ENCODE data around the gene IL4.

The IL4 gene

DNA sequence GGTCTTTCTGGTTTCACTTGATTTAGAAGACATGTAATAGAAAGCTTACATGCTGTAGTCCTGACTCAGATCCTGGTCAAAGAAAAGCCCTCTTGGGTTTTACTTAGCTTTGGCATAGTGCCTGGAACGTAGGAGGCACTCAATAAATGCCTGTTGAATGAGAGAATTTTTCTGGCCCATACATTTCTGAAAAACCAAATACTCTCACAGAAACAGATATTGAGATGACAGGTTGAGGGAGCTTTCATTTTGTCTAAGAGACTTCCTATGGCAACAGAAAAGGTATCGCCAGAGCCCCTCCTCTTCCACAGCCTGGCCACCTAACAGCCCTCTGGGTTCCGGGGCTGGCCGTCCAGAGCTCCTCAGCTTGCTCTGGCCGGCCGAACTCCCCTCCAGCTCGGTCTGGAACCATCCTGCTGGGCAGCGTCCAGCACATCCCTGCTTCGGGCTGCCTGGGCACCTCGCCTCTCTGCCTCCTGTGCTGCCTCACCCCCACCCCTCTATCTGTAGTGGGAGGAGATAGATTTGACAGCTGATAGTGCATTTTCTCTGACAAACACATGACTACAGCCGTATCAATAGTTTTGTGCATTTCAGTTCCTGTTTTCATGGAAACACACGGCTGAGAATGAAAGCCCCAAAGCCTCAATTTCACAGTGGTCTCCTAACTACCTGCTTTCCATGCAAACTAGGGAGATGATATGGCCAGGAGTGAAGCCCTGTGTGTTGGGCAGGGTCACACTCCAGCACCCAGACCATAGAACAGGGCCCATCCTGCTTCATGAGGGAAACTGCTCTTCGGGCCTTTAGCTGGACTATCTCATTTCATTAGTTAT, 1.1 kb downstream of the IL4 start:
- Mint-ChIP-seq H3K27me3 (peaks cover 0 to 10% of the 10 kb centered on the region in 2 donors), H3K4me3 (no peak overlapping the region), H3K36me3 (no peaks in the 10 kb centered on the region), H3K9me3 (peaks cover 0 to 3% of the 10 kb centered on the region in 2 donors), H3K4me1 (peaks cover 6 to 21% of the 10 kb centered on the region in 2 donors), H3K27ac (no peak overlapping the region)
- ATAC-seq (replicated peaks): peak; percentile 89 to 92
- DNase-seq: no peak

DNA sequence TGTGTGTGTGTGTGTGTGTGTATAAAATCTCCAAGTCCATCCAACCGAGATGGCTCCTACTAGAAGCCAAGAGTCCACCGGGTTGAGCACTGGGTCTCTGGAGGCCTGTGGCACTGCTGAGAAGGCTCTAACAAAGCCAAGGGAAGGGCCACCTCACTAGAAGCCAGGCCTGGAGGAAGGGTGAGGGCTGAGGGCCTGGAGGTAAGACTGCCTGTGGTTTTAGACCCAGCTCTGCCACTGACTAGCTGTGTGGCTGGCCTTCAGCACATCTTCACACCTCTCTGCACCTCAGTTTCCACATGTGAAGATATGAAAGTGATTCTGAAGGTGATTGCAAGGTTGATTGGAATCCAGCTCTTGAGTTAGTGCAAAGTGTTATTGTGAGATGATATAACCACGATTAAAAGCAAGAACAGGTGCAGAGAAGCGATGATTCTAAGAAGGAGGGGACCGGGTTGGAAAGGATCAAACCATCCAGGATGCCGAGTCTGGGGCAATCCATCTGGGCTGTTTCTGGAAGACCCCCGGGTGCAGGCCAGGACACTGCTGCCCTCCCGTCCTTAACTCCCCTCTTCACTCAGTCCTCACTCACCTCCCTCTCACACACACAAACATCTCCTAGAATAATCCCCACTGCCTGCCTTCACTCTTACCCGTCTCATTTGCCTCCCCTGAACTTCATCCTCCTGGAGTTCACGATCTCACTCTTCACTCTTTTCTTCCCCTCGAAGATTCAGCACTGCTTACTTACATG, 2.3 kb downstream of the IL4 start:
- H3K9me3 Mint-ChIP-seq: no peaks in the 10 kb centered on the region
- no peak overlapping the region for H3K4me3 Mint-ChIP-seq
- H3K27ac Mint-ChIP-seq: no peak overlapping the region
- ATAC-seq (replicated peaks) (no peak), DNase-seq (no peak)
- H3K4me1 Mint-ChIP-seq: peaks cover 16 to 32% of the 10 kb centered on the region in 2 donors
- H3K36me3 Mint-ChIP-seq: no peaks in the 10 kb centered on the region
- H3K27me3 Mint-ChIP-seq: peaks cover 0 to 6% of the 10 kb centered on the region in 2 donors

DNA sequence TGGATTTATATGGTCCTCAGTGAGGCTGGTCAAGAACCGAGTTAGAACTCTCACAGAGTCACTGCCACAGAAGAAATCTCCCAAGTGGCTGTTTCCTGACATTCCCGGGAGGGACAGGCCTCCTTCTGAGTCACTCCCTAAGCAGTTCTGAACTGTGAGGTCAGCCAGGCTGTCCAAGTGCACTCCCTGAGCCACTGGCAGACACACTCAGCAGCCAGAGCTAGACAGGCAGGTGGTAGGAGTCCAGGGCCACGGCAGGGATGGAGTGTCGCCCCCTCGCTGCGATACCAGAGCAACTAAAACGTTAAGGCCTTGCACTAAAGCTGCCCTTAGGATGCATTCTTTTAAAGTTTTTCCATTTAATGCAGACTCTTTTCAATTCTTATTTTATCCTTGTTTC, 3.4 kb downstream of the IL4 start:
- H3K4me1 Mint-ChIP-seq: peaks cover 27 to 43% of the 10 kb centered on the region in 2 donors
- ATAC-seq (replicated peaks): no peak
- H3K27ac Mint-ChIP-seq: no peak overlapping the region
- no peak overlapping the region for H3K4me3 Mint-ChIP-seq
- H3K27me3 Mint-ChIP-seq: peaks cover 0 to 6% of the 10 kb centered on the region in 2 donors
- no peak for DNase-seq
- H3K36me3 Mint-ChIP-seq: no peaks in the 10 kb centered on the region
- no peaks in the 10 kb centered on the region for H3K9me3 Mint-ChIP-seq

DNA sequence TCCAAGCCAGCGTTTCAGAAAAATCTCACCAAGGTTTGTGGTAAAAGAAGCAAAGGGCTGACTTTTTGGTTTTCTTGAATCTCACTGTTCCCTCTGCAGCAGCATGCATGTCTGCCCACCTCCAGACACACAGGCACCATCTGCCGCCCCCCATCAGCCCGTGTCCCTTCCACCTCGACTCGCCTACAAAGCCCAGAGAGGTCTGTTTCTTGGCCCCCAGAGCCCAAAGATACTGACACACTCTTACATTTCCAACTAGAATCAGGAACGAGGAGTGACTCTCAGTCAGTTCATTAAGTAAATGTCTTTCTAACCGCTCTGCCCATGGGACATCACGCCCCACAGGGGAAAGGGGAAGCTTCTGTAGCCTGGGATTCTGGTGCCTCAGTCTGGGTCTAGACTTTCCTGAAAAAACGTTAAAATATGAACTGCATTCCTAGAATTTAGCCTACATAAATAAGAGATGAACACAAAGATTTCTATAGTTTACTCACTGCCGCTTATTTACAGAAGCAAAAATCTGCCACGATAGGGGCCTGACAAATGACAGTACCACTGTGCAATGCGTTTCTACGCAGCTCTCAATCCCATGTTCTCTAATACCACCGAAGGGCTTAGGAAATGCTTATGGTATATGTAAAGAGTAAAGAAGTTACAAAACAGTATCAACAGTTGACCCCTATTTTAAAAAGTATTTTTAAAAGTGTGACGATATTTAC, 4.1 kb downstream of the IL4 start:
- H3K36me3 Mint-ChIP-seq: no peaks in the 10 kb centered on the region
- ATAC-seq (replicated peaks): no peak
- H3K27me3 Mint-ChIP-seq: peaks cover 0 to 6% of the 10 kb centered on the region in 2 donors

DNA sequence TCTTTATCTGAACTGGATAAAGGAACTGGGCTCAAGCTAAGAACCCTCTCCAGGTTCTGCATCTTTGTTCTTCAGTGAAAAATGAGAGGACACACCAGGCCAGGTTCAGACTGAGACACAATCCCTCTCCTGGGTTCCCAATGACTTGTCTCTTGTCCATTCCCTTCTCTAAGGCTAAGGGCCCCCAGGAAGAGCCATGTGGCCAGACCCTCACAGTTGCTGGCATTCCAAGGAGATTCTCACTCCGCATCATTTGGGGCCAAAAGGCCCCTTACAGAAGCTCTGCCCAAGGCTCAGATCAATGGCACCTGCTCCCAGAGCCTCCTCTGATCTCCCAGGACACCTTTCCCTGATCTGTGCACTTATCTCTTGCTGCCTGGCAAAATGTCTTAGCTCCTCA, 4.9 kb downstream of the IL4 start:
- peaks cover 0 to 6% of the 10 kb centered on the region in 2 donors for H3K27me3 Mint-ChIP-seq
- no peak overlapping the region for H3K27ac Mint-ChIP-seq
- no peaks in the 10 kb centered on the region for H3K36me3 Mint-ChIP-seq
- H3K4me3 Mint-ChIP-seq: no peak overlapping the region
- H3K4me1 Mint-ChIP-seq: peaks cover 28 to 44% of the 10 kb centered on the region in 2 donors
- DNase-seq (no peak), ATAC-seq (replicated peaks) (no peak)
- no peaks in the 10 kb centered on the region for H3K9me3 Mint-ChIP-seq

More for the DNA sequence above, 4.1 kb downstream of the IL4 start:
- Mint-ChIP-seq H3K27ac (no peak overlapping the region), H3K4me1 (peaks cover 28 to 44% of the 10 kb centered on the region in 2 donors), H3K9me3 (no peaks in the 10 kb centered on the region), H3K4me3 (no peak overlapping the region)
- no peak for DNase-seq

DNA sequence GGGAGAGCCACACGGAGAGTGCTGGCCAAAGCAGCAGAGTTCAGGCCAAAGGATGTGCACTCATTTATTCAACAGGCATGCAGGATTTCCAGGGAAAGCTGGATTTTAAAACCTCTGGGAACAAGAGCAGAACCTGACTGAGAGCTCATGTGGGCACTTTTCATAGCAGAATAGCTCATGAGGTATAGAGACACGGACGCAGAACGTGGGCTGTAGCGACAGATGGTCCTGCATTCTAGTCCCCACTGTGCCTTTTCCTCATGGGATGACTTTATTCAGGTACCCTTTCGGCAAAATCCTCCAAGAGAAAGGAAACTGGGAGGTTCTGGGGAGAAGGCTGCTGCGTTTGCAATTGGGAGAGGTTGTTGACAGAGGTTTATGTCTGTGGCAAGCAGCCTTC, 5.4 kb downstream of the IL4 start:
- H3K9me3 Mint-ChIP-seq: no peaks in the 10 kb centered on the region
- no peak overlapping the region for H3K27ac Mint-ChIP-seq
- H3K4me1 Mint-ChIP-seq: peaks cover 26 to 44% of the 10 kb centered on the region in 2 donors
- H3K27me3 Mint-ChIP-seq: peaks cover 0 to 6% of the 10 kb centered on the region in 2 donors
- no peak for DNase-seq
- no peak overlapping the region for H3K4me3 Mint-ChIP-seq
- H3K36me3 Mint-ChIP-seq: no peaks in the 10 kb centered on the region
- no peak for ATAC-seq (replicated peaks)

DNA sequence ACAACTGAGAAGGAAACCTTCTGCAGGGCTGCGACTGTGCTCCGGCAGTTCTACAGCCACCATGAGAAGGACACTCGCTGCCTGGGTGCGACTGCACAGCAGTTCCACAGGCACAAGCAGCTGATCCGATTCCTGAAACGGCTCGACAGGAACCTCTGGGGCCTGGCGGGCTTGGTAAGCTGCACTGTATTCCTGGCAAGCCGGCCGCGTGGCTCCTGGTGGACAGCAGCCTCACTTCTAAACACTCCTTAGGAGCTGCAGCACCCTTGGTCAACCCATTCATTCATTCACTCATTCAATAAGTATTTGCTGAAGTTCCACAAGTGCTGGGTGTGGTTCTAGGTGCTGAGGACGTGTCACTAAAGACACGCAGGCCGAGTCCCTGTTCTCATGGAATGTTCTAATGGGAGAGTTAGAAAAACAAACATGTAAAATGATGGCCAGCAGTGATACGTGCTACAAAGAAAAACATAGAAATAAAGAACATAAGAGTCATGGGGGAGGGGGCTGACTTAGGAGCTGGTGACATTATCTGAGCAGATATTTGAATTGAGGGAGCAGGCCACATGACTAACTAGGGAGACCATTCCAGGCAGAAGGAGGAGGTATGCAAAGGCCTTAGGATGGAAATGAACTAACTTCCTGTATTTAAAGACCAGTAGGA, 6.1 kb downstream of the IL4 start:
- peaks cover 27 to 45% of the 10 kb centered on the region in 2 donors for H3K4me1 Mint-ChIP-seq
- H3K27me3 Mint-ChIP-seq: peaks cover 0 to 6% of the 10 kb centered on the region in 2 donors
- H3K36me3 Mint-ChIP-seq: no peaks in the 10 kb centered on the region
- H3K27ac Mint-ChIP-seq: no peak overlapping the region
- DNase-seq (no peak), ATAC-seq (replicated peaks) (no peak)
- no peak overlapping the region for H3K4me3 Mint-ChIP-seq
- no peaks in the 10 kb centered on the region for H3K9me3 Mint-ChIP-seq

DNA sequence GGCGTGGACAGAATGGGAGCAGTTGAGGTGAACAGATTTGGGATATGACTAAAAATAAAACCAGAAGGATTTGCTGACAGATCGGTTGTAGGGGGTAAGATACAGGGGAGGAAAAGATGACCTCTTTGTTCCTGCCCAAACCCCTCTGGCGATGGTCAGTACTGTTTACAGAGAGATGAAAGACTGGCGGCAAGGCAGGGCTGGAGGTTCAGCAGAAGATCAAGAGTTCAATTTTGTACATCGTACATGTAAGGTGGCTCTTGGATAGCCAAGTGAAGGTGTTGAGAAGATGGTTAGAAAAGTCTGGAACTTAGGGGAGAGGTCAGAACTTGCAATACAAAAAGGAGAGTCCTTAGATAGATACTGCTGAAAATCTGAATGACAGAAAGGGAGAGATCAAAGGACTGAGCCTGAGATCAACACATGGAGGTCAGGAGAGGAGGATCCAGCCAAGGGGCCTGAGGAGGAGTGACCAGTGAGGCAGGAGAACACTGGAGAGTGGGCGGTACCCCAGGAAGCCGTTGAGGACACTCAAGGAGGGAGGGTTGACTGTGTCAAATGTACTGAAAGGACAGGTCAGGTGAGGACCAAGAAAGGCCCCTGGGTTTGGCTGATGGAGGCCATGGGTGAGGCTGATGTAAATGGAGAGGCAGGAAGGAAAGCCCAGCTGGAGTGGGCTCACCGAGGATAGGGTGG, 7.1 kb downstream of the IL4 start:
- Mint-ChIP-seq H3K36me3 (peaks cover 0 to 5% of the 10 kb centered on the region in 2 donors), H3K27ac (peak overlapping the region; percentile 73), H3K4me3 (no peak overlapping the region), H3K9me3 (no peaks in the 10 kb centered on the region), H3K4me1 (peaks cover 27 to 39% of the 10 kb centered on the region in 2 donors), H3K27me3 (peaks cover 0 to 6% of the 10 kb centered on the region in 2 donors)
- no peak for DNase-seq
- no peak for ATAC-seq (replicated peaks)

DNA sequence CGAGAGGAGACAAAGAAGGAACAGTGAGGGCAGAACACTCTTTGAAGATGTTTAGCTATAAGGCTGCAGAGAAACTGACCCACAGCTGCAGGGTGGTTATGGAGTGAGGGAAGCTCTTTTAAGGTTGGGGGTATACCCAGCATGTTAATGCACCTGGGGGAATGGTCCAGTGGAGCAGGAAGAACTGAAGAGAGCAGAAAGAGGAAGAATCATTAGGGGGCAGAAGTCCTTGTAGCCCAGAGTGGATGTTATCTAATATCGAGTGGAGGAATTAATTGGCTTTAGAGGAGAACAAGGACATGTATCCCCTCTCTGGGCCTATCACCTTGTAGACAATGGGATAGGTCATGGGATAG, 7.7 kb downstream of the IL4 start:
- H3K27ac Mint-ChIP-seq: no peak overlapping the region
- peak; percentile 68 to 76 for ATAC-seq (replicated peaks)
- H3K4me1 Mint-ChIP-seq: peaks cover 27 to 34% of the 10 kb centered on the region in 2 donors
- no peak for DNase-seq
- no peak overlapping the region for H3K4me3 Mint-ChIP-seq
- peaks cover 0 to 5% of the 10 kb centered on the region in 2 donors for H3K36me3 Mint-ChIP-seq
- H3K9me3 Mint-ChIP-seq: no peaks in the 10 kb centered on the region
- peaks cover 0 to 2% of the 10 kb centered on the region in 2 donors for H3K27me3 Mint-ChIP-seq

DNA sequence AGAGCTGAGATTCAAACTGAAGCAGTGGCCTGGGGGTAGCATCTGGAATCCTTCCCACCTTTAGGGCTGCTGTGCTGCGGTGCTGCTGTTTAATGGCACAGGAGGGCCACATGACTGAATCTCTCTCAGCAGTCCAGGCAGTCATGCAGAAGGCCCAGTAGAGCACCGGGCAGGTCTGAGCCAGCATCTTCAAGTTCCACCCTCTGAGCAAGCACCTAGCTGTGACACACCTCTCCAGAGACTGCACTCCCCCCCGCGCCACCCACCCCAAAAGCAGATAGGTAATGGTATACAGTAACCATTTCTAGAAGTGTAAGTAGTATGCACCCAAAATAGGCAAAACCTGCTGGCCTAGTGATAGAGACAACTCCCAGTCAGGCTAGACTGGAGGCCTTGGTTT, 8.2 kb downstream of the IL4 start:
- no peaks in the 10 kb centered on the region for H3K27me3 Mint-ChIP-seq
- H3K4me1 Mint-ChIP-seq: peaks cover 27 to 32% of the 10 kb centered on the region in 2 donors
- peaks cover 0 to 5% of the 10 kb centered on the region in 2 donors for H3K36me3 Mint-ChIP-seq
- ATAC-seq (replicated peaks) (peak; percentile 27 to 47), DNase-seq (no peak)
- H3K4me3 Mint-ChIP-seq: no peak overlapping the region
- no peak overlapping the region for H3K27ac Mint-ChIP-seq
- H3K9me3 Mint-ChIP-seq: no peaks in the 10 kb centered on the region

DNA sequence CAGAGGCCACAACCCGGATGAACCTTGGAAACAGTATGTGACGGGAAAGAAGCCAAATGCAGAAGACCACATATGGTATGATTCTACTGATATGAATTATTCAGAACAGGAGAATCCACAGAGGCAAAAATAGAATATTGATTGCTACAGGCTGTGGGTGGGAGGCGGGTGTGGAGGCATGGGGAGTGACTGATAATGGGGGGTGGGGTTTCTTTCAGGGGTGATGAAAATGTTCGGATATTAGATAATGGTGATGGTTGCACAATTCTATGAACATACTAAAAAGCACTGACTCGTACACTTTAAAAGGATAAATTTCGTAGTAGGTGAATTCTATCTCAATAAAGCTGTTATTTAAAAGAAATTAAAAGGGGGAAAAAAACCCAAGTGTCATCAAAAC, 10.7 kb downstream of the IL4 start:
- H3K4me3 Mint-ChIP-seq: no peak overlapping the region
- peaks cover 4 to 13% of the 10 kb centered on the region in 2 donors for H3K36me3 Mint-ChIP-seq
- DNase-seq (no peak), ATAC-seq (replicated peaks) (no peak)
- no peaks in the 10 kb centered on the region for H3K9me3 Mint-ChIP-seq
- peaks cover 29 to 41% of the 10 kb centered on the region in 2 donors for H3K4me1 Mint-ChIP-seq
- no peak overlapping the region for H3K27ac Mint-ChIP-seq
- peaks cover 0 to 5% of the 10 kb centered on the region in 2 donors for H3K27me3 Mint-ChIP-seq

DNA sequence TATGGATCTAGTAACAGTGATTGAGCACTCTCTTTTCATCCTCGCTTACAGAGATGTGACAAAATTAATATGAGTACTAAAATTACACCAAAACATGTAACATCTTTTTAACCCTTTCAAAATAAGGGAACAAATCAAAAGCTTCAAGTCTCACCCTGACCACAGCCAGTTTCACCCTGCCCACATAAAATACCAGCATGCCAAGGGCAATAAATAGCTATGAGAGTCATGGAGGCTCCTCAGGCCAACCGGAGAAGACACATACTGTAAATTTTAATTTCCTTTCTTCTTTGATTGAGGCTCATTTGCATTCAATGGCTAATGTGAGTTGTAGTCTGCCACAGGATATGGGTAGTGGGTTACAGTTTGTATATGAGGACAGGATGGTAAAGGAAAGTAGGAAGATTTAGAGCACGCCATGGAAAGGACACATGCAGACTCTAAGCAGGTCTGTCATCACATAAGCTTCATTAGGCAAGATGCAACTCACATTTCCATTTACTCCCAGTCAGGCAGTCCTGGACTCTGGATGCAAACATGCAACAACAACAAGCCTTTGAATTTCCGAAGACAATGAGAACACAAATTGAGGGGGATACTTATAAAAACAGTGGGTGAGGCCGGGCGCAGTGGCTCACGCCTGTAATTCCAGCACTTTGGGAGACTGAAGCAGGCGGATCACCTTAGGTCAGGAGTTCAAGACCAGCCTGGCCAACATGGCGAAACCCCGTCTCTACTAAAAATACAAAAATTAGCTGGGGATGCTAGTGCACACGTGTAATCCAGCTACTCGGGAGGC, 11.3 kb downstream of the IL4 start:
- DNase-seq: no peak
- peak; percentile 69 to 71 for ATAC-seq (replicated peaks)
- Mint-ChIP-seq H3K27ac (no peak overlapping the region), H3K4me1 (peaks cover 27 to 37% of the 10 kb centered on the region in 2 donors), H3K27me3 (peaks cover 0 to 5% of the 10 kb centered on the region in 2 donors), H3K9me3 (no peaks in the 10 kb centered on the region), H3K4me3 (no peak overlapping the region), H3K36me3 (peaks cover 4 to 13% of the 10 kb centered on the region in 2 donors)

DNA sequence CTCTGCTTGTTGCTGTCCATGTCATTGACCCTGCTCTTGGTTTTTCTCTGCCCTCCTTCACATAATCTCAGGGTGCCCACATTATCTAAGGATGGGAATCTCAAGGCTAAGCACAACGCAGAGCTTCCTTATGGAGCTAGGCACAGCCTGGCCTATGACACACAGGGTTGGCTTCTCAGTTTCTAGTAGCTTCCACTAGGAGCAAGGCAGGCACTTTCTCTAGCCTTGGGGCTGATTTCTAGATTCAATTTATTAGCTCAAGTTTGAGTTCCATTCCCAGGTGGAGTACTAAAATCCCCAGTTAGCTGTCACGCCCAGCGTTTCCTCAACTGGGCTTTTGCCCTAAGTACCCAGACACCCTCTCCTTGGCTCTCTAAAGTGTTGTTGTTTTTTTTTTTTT, 12.4 kb downstream of the IL4 start:
- peaks cover 0 to 5% of the 10 kb centered on the region in 2 donors for H3K27me3 Mint-ChIP-seq
- H3K4me3 Mint-ChIP-seq: no peak overlapping the region
- H3K27ac Mint-ChIP-seq: no peak overlapping the region
- H3K36me3 Mint-ChIP-seq: peaks cover 4 to 13% of the 10 kb centered on the region in 2 donors
- no peak for DNase-seq
- ATAC-seq (replicated peaks): no peak
- H3K4me1 Mint-ChIP-seq: peaks cover 18 to 28% of the 10 kb centered on the region in 2 donors
- no peaks in the 10 kb centered on the region for H3K9me3 Mint-ChIP-seq
